Femur (tissue), 1 donor: ENCODE measurements around the gene PSMD3.
"Not testable (repeated sequence)": the region's sequence is repeated elsewhere in the genome, so short reads cannot be mapped to it uniquely, and the experiment has no call there.

ENCODE experiments used
- DNase-seq: peaks from one replicate; pipeline ENCODE4 v3.0.0-alpha.2; 2017

The PSMD3 gene

DNA sequence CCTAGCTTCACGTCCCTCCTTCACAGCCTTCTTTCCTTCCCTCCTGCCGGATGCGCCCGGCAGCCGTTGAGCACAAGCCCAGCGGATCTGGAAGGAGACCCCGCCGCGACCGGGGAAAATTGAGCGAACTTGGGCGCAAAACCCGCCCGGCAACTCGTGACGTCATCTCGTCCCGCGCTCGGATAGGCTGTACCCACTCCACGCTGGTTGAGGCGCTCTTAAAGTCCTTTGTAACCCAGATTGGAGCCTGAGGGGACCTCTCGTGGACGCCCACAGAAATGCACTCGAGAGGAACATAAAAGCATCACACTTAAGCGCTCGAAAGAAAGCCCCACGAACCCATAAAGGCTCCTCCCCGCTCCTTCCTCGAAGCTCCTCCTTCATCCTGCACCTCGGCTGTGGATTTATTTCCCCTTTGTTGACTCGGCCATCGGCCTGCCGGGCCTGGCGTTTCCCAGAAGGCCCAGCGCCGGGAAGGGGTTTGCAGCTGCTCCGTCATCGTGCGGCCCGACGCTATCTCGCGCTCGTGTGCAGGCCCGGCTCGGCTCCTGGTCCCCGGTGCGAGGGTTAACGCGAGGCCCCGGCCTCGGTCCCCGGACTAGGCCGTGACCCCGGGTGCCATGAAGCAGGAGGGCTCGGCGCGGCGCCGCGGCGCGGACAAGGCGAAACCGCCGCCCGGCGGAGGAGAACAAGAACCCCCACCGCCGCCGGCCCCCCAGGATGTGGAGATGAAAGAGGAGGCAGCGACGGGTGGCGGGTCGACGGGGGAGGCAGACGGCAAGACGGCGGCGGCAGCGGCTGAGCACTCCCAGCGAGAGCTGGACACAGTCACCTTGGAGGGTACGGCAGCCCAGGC, at the start of gene PSMD3:
TSS of gene PSMD3 (plus strand) at position 457 of the 856 bp plus-strand sequence. CDS start at position 621, 164 bp downstream.
- DNase-seq, result peak; percentile 100

DNA sequence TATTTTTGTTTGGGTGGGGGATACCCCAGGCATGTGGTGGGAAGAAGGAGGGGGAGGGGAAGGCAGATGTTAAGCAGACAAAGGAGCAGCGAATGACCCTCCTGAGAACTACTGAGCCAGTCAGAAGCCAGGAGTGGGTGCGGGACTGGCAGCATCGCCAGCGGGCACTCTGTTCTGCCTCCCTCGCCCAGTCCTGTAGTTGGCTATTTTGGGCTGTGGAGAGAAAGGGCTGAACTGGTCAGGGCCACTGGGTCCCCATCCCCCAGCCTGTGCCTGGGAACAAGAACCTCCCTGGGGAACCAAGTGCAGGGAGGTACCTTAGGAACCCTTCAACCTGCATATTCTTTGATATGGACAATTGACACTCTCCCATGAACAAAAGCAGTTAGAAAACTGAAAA, 46.7 kb upstream of the PSMD3 start:
- DNase-seq, result no peak

DNA sequence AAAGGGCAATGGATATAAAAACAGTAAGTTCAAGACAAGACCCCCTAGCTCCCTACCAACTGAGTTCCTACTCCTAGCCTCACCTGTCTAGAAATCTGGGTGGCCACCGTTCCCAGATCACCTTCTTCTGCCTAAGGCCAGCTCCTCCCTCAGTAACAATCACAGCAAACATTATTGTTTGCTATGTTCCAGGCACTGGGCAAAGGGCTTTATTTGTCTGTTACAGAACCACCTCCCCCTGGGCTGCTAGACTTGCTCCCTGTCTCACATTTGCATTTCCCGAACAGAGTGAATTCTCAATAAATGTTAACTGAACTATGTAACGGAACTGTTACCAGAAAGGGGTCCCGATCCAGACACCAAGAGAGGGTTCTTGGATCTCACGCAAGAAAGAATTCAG, 46.3 kb upstream of the PSMD3 start:
- no peak for DNase-seq

DNA sequence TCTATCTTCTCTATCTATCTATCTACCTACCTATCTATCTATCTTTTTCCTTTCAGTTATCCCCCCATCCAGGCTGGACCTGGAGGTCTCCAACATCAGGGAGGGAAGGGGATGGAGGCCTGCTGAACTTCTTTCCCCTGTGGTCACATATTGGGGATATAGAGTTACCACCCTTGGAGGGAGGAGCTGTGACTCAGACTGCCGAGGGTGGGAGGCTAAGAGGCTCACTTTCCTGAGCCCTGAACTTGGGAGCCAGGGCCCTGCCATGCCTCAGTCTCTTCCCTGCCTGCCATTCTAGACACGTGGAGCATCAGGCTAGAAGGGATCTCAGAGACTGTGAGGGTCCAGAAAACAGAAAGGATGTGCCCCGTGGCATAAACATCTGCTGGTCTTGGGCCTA, 44.7 kb upstream of the PSMD3 start:
- no peak for DNase-seq

DNA sequence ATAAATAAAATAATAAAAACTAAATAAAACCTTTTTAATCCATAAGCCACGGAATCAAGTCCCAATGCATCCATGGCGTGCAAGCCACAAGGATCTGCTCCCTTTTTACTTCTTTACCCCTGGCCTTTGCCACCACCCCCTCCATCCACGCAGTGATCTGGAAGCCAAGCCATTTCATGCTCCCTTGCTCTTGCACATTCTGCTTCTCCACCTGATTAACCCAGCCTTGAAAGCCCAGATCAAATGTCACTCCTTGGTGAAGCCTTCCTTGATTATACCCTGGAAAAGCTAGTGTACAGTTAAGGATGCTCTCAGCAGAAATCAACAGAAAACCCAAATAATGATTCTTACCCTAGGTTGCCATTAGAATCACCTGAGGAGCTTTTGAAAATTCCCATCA, 43.2 kb upstream of the PSMD3 start:
- no peak for DNase-seq

DNA sequence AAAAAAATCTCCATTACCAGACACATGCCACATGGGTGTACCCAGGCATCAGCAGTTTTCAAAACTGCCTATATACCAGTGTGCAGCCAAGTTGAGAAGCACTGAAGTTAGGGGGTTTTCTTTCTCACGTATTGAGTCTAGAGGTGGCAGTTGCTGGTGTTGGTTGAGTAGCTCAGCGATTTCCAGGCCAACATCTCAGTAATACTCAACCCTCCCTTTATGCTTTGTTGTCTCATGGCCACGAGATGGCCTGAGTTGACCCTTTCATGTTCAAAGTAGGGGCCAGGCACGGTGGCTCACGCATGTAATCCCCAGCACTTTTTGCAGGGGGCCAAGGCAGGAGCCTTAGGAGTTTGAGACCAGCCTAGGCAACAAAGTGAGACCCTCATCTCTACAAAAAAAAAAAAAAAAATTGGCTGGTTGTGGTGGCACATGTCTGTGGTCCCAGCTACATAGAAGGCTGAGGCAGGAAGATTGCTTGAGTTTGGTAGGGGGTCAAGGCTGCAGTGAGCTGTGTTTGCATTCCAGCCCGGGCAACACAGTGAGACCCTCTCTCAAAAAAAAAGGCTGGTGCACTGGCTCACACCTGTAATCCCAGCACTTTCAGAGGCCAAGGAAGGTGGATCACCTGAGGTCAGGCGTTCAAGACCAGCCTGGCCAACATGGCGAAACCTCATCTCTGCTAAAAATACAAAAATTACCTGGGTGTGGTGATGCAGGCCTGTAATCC, 42.3 kb upstream of the PSMD3 start:
- DNase-seq, result no peak

DNA sequence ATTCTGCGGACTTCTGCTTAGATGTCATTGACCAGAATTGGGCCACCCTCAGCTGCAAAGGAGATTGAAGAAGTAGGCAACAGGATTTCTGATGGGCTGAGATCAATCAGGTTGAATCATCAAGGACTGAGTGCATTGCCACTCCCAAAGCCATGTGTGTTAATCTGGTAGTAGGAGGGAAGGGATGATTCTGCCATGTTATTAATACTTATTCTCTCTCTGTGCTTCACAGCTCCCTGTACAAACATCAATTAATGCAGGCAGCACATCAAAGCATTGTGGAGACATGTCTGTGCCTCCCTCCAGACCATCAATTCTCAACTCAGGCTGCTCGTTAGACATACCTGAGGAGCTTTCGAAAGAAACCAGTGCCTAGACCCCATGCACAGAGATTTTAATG, 41.5 kb upstream of the PSMD3 start:
- no peak for DNase-seq

DNA sequence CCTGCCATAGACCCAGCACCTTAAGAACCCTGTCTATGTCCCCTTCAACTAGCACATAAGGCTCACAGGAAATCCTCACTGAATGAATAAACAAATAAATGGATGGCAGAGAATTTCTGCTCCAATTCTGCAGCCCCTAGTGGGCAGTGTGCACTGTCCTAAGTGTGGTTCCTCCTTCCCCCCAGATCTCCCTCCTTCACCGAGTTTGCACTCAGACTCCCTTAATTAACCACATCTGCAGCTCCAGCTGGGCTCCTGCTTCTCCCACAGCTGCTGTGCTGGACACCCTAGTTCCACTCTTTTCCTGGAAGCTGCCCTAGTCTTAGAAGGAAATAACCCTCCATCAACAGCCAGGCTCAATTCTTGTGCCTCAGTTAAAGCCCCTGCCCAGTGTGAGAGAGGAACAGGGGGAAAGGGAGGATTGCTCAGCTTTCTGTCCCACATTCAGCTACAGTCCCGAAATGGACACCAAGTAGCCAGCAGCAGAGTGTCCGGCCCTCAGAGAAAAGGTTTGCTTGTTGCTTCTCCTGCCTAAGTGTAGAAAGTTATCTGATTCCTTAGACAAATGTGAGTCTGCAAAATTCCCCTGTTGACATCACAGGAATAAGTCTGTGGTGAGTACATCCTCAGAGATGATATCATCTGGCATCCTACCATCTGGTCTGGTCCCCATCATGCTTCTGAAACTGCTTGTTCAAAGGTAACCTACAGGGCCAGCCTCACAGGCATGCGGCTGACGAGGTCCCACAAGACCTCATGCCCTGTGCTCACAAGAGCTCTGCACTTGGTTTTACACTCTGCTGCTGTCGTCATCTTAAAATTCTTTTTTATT, 40.8 kb upstream of the PSMD3 start:
- peak; percentile 81 for DNase-seq

DNA sequence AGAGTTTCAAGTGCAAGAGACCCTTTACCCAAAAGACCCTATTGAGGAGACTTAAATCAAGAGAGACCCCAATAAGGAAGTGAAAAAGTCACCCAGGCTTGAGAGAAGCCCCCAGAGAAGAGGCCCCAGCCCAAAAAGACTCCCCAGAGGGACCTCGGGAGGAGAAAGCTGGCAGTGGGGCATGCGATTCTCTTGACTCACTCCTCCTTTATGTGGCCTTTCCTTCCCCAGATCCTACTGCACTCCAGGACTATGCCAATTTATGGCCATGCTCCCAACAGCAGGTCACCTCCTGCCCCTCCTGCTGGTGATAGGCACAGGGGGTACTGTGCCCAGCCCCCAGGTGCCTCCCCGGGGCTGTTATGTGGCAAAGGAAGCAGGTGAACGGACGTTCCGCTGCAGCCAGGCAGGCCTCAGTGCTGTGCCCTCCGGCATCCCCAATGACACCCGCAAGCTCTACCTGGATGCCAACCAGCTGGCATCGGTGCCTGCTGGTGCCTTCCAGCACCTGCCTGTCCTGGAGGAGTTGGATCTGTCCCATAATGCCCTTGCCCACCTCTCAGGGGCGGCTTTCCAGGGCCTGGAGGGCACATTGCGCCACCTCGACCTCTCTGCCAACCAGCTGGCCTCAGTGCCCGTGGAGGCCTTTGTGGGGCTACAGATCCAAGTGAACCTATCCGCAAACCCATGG, 36.8 kb upstream of the PSMD3 start:
- DNase-seq, result no peak

DNA sequence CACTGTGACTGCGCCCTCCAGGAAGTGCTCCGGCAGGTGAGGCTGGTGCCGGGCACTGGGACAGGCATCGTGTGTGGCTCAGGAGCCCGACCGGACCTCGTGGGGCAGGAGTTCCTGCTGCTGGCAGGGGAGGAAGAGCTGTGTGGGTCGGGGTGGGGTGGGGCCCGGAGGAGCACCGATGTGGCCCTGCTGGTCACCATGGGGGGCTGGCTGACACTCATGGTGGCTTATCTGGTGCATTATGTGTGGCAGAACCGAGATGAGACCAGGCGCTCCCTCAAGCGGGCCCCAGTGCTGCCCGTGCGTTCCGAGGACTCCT, 36.3 kb upstream of the PSMD3 start:
- DNase-seq, result no peak

DNA sequence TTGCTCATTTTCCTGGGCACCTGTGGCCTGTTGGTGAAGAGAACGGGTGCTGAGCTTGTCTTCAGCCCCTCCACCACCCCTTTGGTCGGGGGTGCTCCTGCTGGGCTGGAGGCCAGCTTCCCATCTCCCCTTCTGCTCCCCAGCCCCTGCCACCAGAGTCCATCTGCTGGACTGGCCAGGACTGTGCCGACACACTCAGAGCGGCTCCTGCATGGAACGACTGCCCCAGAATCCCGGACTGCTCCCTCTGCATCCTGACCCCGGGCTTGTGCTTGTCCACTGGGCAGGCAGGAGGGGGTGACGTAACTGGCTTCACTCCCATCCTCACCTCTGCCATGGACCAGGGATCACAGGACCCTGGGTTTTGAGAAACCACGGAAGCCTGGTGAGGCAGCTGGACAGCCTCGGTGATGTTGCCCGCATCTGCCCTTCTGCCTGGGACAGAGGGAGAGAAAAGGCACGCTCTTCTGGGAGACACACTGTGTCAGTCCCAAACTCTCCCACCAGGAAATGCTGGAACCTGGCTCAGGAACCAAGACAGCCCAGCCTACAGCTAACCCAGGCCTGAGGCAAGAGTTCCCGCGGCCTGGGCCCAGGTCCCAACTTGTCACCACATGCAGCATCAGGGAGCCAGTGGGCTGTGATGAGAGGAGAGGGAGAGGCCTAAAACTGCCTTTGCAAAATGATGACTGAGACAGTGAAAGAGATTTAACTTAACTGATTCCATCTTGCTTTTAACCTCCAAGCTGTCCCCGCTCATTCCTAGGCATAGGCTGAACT, 33.9 kb upstream of the PSMD3 start:
- DNase-seq, result no peak

DNA sequence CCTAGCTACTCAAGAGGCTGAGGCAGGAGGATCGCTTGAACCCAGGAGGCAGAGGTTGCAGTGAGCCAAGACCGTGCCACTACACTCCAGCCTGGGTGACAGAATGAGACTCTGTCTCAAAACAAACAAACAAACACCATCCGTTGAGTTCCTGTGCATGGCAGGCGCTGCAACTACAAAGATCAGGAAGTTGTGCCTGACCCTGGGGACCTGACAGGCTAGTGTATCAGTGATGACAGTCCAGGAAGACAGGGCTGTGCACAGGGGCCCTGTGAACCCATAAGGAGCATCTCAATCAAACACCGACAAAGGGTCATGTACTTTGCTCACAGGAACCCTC, 32.1 kb upstream of the PSMD3 start:
- not testable (repeated sequence) for DNase-seq

DNA sequence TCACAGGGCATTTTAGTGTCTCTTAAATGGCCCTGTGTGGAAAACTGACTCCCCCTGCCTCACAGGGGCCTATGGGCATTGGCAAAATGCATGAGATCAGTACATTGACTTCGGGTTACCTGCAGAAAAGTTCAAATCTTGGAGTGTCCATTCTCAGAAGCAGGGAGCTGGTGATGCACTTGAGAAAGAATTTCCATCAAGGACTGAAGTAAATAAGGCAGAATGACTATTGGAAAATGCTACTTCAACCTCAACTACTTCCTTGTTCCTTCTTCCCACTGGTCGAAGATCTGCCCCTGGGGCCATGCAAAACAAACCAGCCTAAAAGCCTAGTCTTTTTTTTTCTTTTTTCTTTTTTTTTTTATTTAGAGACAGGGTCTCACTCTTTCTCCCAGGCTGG, 31.6 kb upstream of the PSMD3 start:
- DNase-seq, result no peak

DNA sequence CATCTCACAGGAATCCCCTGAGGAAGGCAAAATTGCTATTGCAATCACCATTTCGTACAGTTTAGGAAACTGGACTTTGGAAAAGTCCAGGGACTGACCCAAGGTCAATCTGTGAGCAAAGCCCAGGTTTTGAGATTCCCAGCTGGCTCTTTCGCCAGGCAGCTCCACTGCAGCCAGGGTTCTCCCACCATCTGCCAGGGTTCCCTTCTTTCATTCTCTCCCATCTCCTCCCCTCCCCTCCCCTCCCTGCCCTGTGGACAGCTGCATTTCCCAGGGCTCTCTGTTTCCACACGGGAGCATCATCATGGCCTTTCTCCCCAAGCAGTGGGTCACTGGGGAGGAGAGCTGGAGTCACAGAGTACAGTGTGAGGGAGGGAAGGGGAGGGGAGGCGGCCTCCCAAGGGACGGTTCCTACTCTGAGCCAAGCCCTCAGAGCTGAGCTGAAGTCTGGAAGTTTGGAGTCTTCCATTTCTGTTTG, 29.7 kb upstream of the PSMD3 start:
- DNase-seq, result no peak

DNA sequence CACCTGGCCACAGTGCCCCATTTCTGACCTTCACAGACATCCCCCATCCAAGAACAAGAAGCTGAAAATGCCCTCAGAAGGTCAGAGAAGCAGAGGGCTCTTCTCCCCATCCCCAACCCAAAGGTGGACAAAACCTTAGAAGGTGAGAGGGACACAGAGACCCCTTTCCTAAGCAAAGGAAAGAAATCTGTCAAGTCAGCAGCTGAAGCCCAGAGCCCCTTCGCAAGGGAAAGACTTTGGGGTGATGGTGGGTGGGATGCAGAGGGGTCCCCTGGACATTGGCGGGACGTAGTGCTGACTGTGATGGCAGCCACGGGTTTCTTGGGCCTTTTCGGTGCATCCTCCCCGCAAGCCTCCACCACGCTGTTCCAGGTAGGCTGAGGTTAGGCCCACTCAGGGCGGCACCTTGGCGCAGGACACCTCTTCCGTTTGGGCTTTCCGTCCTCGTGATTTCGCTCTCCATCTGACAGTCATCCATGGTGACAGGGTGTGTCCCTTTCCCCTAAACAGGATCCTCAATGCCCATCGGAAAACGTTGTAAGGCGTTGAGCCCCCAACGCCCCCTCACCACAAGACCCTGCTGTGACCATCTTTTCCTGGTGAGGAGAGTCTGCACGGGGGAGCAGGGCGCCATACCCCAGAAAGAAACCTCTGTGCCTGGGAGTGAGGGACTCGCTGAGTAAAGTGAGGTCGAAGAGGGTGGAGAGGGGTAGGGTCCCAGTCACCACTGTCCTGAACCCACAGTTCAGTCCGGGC, 28.5 kb upstream of the PSMD3 start:
- no peak for DNase-seq

DNA sequence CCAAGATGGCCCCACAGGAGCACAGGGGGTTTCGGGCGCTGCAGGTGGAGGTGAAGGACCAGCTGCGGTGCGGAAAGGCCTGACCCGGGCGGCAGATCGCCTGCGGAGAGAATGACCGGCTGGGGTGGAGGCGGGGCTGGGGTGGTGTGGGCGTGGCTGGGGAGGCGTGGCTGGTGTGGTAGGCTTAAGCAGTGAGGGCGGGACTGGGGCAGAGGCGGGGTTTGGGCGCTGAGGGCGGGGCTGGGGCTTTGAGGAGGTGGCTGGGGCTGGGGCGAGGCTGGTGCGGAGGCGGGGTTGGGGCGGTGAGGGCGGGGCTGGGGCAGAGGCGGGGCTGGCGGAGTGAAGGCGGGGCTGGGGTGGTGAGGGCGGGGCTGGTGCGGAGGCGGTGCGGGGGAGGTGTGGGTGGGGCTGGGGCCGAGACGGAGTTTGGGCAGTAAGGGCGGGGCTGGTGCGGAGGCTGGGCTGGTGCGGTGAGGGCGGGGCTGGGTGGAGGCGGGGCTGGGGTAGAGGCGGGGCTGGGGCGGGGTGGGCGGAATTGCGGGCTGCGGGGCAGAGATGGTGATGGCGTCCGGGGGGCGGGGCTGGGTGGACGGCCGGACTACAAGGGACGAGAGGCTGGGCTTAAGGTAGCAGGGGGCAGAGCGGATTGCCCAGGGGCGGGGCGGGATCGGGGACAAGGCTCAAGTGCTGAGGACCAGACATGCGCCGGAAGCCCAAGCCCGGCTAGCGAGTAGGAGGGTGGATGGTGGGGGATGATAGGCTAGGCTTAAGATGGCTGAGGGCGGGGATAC, 27.7 kb upstream of the PSMD3 start:
- DNase-seq, result peak; percentile 98

DNA sequence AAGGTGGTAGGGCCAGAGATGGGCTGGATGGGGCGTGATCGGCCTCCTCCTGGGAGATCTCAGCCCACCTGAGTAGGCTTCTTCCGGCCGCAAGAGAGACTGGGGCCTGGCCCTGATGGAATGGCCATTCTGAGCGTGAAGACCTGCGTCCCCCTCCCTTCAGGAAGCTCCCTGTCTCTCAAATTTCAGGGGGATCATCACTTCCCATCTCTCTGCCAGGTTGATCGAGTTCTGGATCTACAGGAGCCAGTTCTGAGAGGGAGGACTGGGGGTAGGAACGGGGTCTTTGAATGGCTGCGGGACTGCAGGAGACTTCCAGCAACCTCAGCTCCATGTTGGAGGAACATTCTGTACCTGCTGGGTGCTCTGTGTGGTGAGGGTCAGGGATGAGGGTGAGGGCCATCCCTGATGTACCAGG, 27.1 kb upstream of the PSMD3 start:
- DNase-seq, result no peak

DNA sequence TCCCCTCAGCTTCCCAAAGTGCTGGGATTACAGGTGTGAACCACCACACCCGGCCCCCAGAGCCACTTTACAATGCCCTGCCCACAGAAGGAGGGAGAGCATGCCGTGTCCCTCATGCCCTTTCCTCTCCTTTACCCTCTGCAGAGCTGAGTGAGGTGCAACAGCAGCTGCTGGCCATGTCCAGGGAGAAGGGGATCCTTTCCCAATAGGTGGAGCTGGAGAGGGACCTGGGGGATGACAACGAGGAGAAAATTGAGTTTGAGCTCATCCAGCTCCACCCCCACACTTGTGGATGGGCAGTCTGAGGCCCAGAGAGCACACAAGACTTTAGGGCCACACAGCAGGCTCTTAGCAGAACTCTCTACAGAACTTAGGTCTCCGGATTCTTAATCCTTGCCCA, 25.7 kb upstream of the PSMD3 start:
- no peak for DNase-seq

DNA sequence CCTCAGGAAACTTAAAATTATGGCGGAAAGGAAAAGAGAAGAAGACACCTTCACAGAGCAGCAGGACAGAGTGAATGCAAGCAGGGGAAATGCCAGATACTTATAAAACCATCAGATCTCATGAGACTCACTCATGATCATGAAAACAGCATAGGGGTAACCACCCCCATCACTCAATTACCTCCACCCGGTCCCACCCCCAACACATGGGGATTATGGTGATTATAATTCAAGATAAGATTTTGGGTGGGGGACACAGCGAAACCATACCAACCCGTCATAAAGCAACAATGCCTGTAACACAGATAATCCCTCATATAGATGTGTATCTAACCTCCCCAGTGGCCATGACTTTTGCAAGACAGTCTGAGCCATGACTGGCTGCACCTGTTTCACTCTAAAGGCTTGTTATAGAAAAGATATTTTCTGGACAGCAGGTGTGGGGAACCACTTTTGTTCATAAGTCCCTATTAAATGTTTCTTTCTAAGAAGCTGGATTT, 24.8 kb upstream of the PSMD3 start:
- DNase-seq, result no peak

DNA sequence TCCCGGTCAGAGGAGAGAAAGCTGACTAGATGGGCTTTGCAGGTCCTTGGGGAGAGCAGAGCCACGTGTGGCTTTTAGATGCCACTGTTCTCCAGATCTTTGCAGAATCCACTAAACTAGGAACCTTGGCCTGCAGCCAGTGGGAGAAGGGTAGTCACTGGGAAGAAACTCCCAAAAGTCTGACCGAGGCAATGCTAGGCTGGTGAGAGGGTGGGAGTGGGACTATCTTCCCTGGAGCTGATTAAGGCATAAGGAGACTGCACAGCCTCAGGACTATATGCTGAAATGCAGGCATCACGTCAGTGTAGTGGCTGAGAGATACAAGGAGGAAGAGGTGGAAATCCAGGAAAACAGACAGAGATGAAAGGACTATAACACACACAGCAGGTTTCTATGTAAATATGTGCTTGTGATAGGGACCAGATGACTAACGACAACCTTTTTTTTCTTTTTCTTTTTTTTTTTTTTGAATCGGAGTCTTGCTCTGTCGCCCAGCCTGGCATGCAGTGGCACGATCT, 20.0 kb upstream of the PSMD3 start:
- no peak for DNase-seq
